HepG2 (cell line): ENCODE results near the gene CTU2. TPM values are rescaled to one million over a fixed set of nuclear protein-coding genes. Genes with fewer than 3 reads are reported as not detected.

Experiments used
- ATAC-seq: fragments of 200-7000 bp; cut with Tn5 transposase; 3 replicates; pipeline ENCODE4 v1.9.1; 2020; ENCODE audit warnings: mild to moderate bottlenecking, moderate library complexity
- BruUV-seq: library from RNA; stranded (reverse); fragments of 400-500 nt; replicated peaks from 2 replicates; lab custom pipeline; 2021; lab: Mats Ljungman, UMichigan
- CTCF ChIA-PET: fragments of 300-600 bp; formaldehyde crosslinking; extraction: SDS; loops from one replicate; lab custom pipeline; 2021; ENCODE audit warnings: low total read pairs, inconsistent platforms, low intra/inter-chr PET ratio; lab: Yijun Ruan, JAX
- POLR2A ChIA-PET: fragments of 350-600 bp; sonication (Branson Sonifier 250); formaldehyde crosslinking; loops from one replicate; lab custom pipeline; 2020; ENCODE audit warnings: antibody characterized with exemption, inconsistent platforms; lab: Yijun Ruan, JAX
- DNase-seq: peaks from one replicate; pipeline ENCODE4 v3.0.0-alpha.2; 2015; ENCODE audit warnings: low spot score
- FAIRE-seq: peaks from 3 replicates; lab custom pipeline; 2011; peaks lifted over from hg19 to GRCh38; lab: Jason Lieb, UNC
- H2AFZ ChIP-seq: one replicate; pipeline ENCODE4 v1.6.1; 2011; ENCODE audit warnings: low read length, inconsistent platforms
- H3K27ac ChIP-seq: fragments of 300-600 bp; 3 replicates; pipeline ENCODE4 v1.8.0; 2011; ENCODE audit warnings: mixed run types, mild to moderate bottlenecking, mixed read lengths, low read length, inconsistent platforms; ENCODE audit not compliant: insufficient read depth; ENCODE audit errors: extremely low read length
- H3K27me3 ChIP-seq, 2 experiments: fragments of 200-600 bp in 1 of 2; 2 replicates in 1 of 2; 3 replicates in 1 of 2; pipeline versions ENCODE4 v1.6.0 to v1.8.0; 2011; ENCODE audit warnings: low read length in 2 of 2, mild to moderate bottlenecking in 2 of 2, moderate library complexity in 2 of 2, inconsistent platforms in 1 of 2; ENCODE audit not compliant: insufficient read depth in 2 of 2, control insufficient read depth in 1 of 2
- H3K36me3 ChIP-seq, 2 experiments: fragments of 200-600 bp in 1 of 2; replicated peaks in 1 of 2; 2 replicates in 1 of 2; 3 replicates in 1 of 2; pipeline versions ENCODE4 v1.5.1 to v1.8.0; 2011; ENCODE audit warnings: low read length in 2 of 2, inconsistent platforms in 1 of 2; ENCODE audit not compliant: insufficient read depth in 2 of 2, control insufficient read depth in 1 of 2
- H3K4me1 ChIP-seq: 2 replicates; pipeline ENCODE4 v1.5.1; 2012; ENCODE audit warnings: low read length, inconsistent platforms; ENCODE audit not compliant: insufficient read depth
- H3K4me2 ChIP-seq: 2 replicates; pipeline ENCODE4 v1.6.0; 2011; ENCODE audit warnings: low read depth, low read length, inconsistent platforms
- H3K4me3 ChIP-seq, 3 experiments: fragments of 200-600 bp in 1 of 3; sonication (generic), shearing (Covaris generic) in 1 of 3; replicated peaks in 1 of 3; 2 replicates each; pipeline ENCODE4 v1.5.1; 2011 to 2016; ENCODE audit warnings: low read length in 3 of 3, inconsistent platforms in 2 of 3, low read depth in 2 of 3, mild to moderate bottlenecking in 2 of 3, control low read depth in 1 of 3, mixed read lengths in 1 of 3; ENCODE audit not compliant: insufficient read depth in 1 of 3
- H3K79me2 ChIP-seq: one replicate; pipeline ENCODE4 v1.6.1; 2011; ENCODE audit warnings: low read length, inconsistent platforms; ENCODE audit not compliant: insufficient read depth
- H3K9ac ChIP-seq: 2 replicates; pipeline ENCODE4 v1.6.0; 2011; ENCODE audit warnings: mild to moderate bottlenecking, low read depth, low read length, inconsistent platforms; ENCODE audit not compliant: insufficient read depth
- H3K9me3 ChIP-seq: 2 replicates; pipeline ENCODE4 v1.5.1; 2012; ENCODE audit warnings: mild to moderate bottlenecking, low read length
- H4K20me1 ChIP-seq: 2 replicates; pipeline ENCODE4 v1.6.0; 2011; ENCODE audit warnings: inconsistent platforms, mild to moderate bottlenecking, low read length, moderate library complexity; ENCODE audit not compliant: insufficient read depth
- AGO2 ChIP-seq: fragments of 200-400 bp; formaldehyde crosslinking; optimal IDR thresholded peaks from 2 replicates; pipeline ENCODE3; 2017; ENCODE audit warnings: mild to moderate bottlenecking, low read depth, low read length, moderate library complexity
- EEA1 ChIP-seq: sonication (generic); formaldehyde crosslinking; IDR thresholded peaks from 2 replicates; pipeline ENCODE4 v1.5.1; 2020; ENCODE audit warnings: mild to moderate bottlenecking, missing genetic modification reagents, borderline replicate concordance
- HNF1A ChIP-seq, 2 experiments: sonication (generic) in 1 of 2; formaldehyde crosslinking in 1 of 2; IDR thresholded peaks; 2 replicates each; pipeline versions ENCODE4 v1.4.0 to v1.6.1; 2016 to 2020; ENCODE audit warnings: borderline replicate concordance in 1 of 2, low read depth in 1 of 2, mild to moderate bottlenecking in 1 of 2, missing genetic modification reagents in 1 of 2
- MATR3 ChIP-seq: sonication (generic); formaldehyde crosslinking; IDR thresholded peaks from 2 replicates; pipeline ENCODE4 v1.4.0; 2020; ENCODE audit warnings: missing genetic modification reagents
- NFE2L1 ChIP-seq: sonication (generic); formaldehyde crosslinking; IDR thresholded peaks from 2 replicates; pipeline ENCODE4 v1.4.0; 2020; ENCODE audit warnings: missing genetic modification reagents, mild to moderate bottlenecking, borderline replicate concordance
- RBM22 ChIP-seq: fragments of 200-400 bp; formaldehyde crosslinking; optimal IDR thresholded peaks from 2 replicates; pipeline ENCODE3; 2017; ENCODE audit warnings: mild to moderate bottlenecking, low read length, moderate library complexity
- ZNF558 ChIP-seq: sonication (generic); formaldehyde crosslinking; IDR thresholded peaks from 2 replicates; pipeline ENCODE4 v1.9.0; 2022; ENCODE audit warnings: mild to moderate bottlenecking, missing genetic modification reagents, borderline replicate concordance
- ZNF564 ChIP-seq: sonication (generic); formaldehyde crosslinking; IDR thresholded peaks from 2 replicates; pipeline ENCODE4 v1.8.1; 2023; ENCODE audit warnings: mild to moderate bottlenecking, missing genetic modification reagents
- ZNF724P ChIP-seq: sonication (generic); formaldehyde crosslinking; IDR thresholded peaks from 2 replicates; pipeline ENCODE4 v1.8.0; 2022; ENCODE audit warnings: missing genetic modification reagents, borderline replicate concordance
- ZNF737 ChIP-seq: sonication (generic); formaldehyde crosslinking; IDR thresholded peaks from 2 replicates; pipeline ENCODE4 v1.5.0; 2020; ENCODE audit warnings: missing genetic modification reagents, mild to moderate bottlenecking, borderline replicate concordance
- WGBS: methylation state at CpG from one replicate; pipeline ENCODE4 v1.1.6; 2017; ENCODE audit warnings: low lambda C conversion rate; 5-methylcytosine and 5-hydroxymethylcytosine counted together
- in situ Hi-C: cut with HindIII; loops from 2 replicates; pipeline ENCODE4 v1.10.0; 2017; ENCODE audit warnings: low pct_unique_long_range_greater_than_20kb; ENCODE audit not compliant: extremely low pct_ligation_motif_present
- intact Hi-C: fragments of 100-400 bp; cut with micrococcal nuclease; formaldehyde crosslinking; loops from one replicate; pipeline ENCODE4 v1.10.0; 2022; ENCODE audit not compliant: unreplicated experiment
- polyA plus RNA-seq, 8 experiments: library from polyadenylated mRNA; depleted of rRNA in 3 of 8; stranded (reverse) in 7 of 8; unstranded in 1 of 8; fragments of >200 nt; fragmentation: Illumina TruSeq in 4 of 8; extraction: Trizol in 4 of 8; gene quantifications; 2 replicates each; pipeline versions ENCODE4 v1.2.1 to v1.2.3, GENCODE V29; 2011 to 2016; ENCODE audit warnings: low read depth in 4 of 8, missing spikeins in 1 of 8, mixed read lengths in 1 of 8; ENCODE audit not compliant: insufficient read depth in 1 of 8
- total RNA-seq, 5 experiments: library from RNA; depleted of rRNA; stranded (reverse); fragments of >200 nt; fragmentation: Illumina TruSeq; extraction: Trizol; gene quantifications; 2 replicates each; pipeline ENCODE4 v1.2.3, GENCODE V29; 2016; ENCODE audit warnings: low read depth in 1 of 5

Gene CTU2
- total and polyA plus RNA-seq, 2 of the 13 experiments (the other 11 are each of a cell fraction or from before 2014, with no cell fraction given): 13.3 to 21.9 TPM

- no peak overlapping the region for H3K27ac ChIP-seq
- peaks cover 68 to 94% of the 10 kb centered on the region in 2 experiments; a peak in 4 of 5 replicates for H3K36me3 ChIP-seq
- in situ Hi-C loops (no loop called here), intact Hi-C loops (no loop called here)
- H3K4me3 ChIP-seq: no peak overlapping the region
- H3K79me2 ChIP-seq: no peaks in the 10 kb centered on the region
- no peaks in the 10 kb centered on the region for H4K20me1 ChIP-seq
- H3K4me1 ChIP-seq: no peaks in the 10 kb centered on the region
- WGBS: 96% methylated on average over 17 of the region's 17 CpGs
- no peaks in the 10 kb centered on the region for H3K9me3 ChIP-seq
- TF ChIP-seq NFE2L1 (CRISPR knock-in tag): no peak
- no peak for TF ChIP-seq ZNF558 (CRISPR knock-in tag)
- peak; percentile 30 for TF ChIP-seq AGO2
- no peak for TF ChIP-seq ZNF724P (CRISPR knock-in tag)
- TF ChIP-seq ZNF564: no peak
- no peak for TF ChIP-seq MATR3 (CRISPR knock-in tag)
- ATAC-seq (no peak), DNase-seq (no peak), FAIRE-seq (no peak)
- H3K9ac ChIP-seq: no peak overlapping the region
- BruUV-seq: no TSS peak
- ChIA-PET CTCF (no interaction called here), POLR2A (no interaction called here)
- no peak overlapping the region for H2AFZ ChIP-seq
- no peak overlapping the region for H3K4me2 ChIP-seq
- no peaks in the 10 kb centered on the region for H3K27me3 ChIP-seq
These were observed 14.9 kb downstream of the CTU2 start for GRCh38 chr16:88721236-88721635.

GRCh38 chr16:88721815-88722755 lies 15.8 kb downstream of the CTU2 start:
- CTCF ChIA-PET: no interaction called here
- WGBS: 97% methylated on average over 41 of the region's 61 CpGs
- POLR2A ChIA-PET: no interaction called here
- DNase-seq (no peak), FAIRE-seq (no peak), ATAC-seq (no peak; the same call in 1 of the 3 replicates)
- Histone ChIP-seq H3K4me3 (no peak overlapping the region), H3K27ac (no peak overlapping the region), H3K36me3 (peaks cover 69 to 94% of the 10 kb centered on the region in 2 experiments; a peak in 4 of 5 replicates), H3K4me1 (no peaks in the 10 kb centered on the region), H3K9me3 (no peaks in the 10 kb centered on the region), H3K4me2 (no peak overlapping the region), H2AFZ (no peak overlapping the region), H3K79me2 (no peaks in the 10 kb centered on the region), H3K9ac (no peak overlapping the region), H3K27me3 (no peaks in the 10 kb centered on the region), H4K20me1 (no peaks in the 10 kb centered on the region)
- BruUV-seq: no TSS peak
- TF ChIP-seq AGO2: peak; percentile 51
- 0 out of 2 replicates have a peak, but pooled peaks have one; percentile 28 for TF ChIP-seq EEA1 (CRISPR knock-in tag)
- TF ChIP-seq RBM22: peak; percentile 65
- no peak for TF ChIP-seq HNF1A (IDR thresholded peaks at IDR 0.05; ENCODE audit: low read depth)
- no peak for TF ChIP-seq HNF1A (CRISPR knock-in tag; IDR thresholded peaks at IDR 0.05; ENCODE audit: borderline replicate concordance)
- no peak for TF ChIP-seq ZNF737
- in situ Hi-C loops: no loop called here
- intact Hi-C loops: no loop called here
